Astrocyte of the spinal cord (primary cell): ENCODE measurements around the gene CASP7.

Source experiments
- DNase-seq: peaks from one replicate; pipeline ENCODE4 v3.0.0; 2011; ENCODE audit warnings: low read depth, low spot score
- H3K4me3 ChIP-seq: 2 replicates; pipeline ENCODE4 v1.5.1; 2011; ENCODE audit warnings: low read depth, mild to moderate bottlenecking, low read length, moderate library complexity
- in situ Hi-C: cut with HindIII; loops from 2 replicates; pipeline ENCODE4 v1.10.0; 2017; ENCODE audit warnings: low sequenced_read_pairs
- TF ChIP-seq, protein P1 (sequence below): IDR thresholded peaks from 2 replicates; pipeline ENCODE4 v1.5.1; 2012; ENCODE audit warnings: low read depth, mild to moderate bottlenecking, low read length, inconsistent platforms

CASP7 gene

DNA sequence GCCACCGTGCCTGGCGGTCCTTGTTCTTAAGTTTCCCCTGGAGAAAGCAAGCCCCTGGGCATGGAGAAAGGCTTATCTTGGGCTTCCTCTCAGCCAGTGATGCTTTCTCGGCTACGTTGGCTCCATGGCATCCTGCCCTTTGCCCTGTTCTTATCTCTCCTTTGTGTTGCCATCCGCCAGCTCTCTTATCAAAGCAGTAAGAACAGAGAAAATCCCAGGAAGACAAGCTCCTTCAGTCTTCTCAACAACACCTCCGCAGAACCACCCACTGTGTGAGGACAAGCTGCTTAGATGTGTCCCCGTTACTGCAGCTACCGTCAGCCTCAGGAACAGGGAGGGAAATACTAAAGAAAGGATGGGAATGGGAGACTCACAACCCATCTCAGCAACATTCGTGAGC lies 75.1 kb downstream of the CASP7 start:
- TF ChIP-seq, protein P1, sequence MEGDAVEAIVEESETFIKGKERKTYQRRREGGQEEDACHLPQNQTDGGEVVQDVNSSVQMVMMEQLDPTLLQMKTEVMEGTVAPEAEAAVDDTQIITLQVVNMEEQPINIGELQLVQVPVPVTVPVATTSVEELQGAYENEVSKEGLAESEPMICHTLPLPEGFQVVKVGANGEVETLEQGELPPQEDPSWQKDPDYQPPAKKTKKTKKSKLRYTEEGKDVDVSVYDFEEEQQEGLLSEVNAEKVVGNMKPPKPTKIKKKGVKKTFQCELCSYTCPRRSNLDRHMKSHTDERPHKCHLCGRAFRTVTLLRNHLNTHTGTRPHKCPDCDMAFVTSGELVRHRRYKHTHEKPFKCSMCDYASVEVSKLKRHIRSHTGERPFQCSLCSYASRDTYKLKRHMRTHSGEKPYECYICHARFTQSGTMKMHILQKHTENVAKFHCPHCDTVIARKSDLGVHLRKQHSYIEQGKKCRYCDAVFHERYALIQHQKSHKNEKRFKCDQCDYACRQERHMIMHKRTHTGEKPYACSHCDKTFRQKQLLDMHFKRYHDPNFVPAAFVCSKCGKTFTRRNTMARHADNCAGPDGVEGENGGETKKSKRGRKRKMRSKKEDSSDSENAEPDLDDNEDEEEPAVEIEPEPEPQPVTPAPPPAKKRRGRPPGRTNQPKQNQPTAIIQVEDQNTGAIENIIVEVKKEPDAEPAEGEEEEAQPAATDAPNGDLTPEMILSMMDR, result no peak
- H3K4me3 ChIP-seq, result no peak overlapping the region
- in situ Hi-C loops, result no loop called here
- no peak for DNase-seq

DNA sequence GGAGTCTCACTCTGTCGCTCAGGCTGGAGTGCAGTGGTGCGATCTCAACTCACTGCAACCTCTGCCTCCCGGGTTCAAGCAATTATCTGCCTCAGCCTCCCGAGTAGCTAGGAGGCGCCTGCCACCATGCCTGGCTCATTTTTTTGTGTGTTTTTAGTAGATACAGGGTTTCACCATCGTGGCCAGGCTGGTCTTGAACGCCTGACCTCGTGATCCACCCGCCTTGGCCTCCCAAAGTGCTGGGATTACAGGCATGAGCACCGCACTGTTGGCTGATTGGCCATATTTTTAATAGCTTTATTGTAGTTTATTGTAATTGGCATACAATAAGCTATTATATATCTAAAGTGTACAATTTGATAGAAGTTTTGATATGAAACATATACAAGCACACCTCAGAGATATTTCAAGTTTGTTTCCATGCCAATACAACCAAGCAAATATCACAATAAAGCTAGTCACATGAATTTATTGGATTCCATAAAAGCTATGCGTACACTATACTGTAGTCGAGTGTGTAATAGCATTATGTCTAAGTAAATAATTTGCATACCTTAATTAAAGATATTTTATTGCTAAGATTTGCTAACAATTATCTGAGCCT lies 77.3 kb downstream of the CASP7 start:
- in situ Hi-C loops, result no loop called here
- no peak for DNase-seq
- TF ChIP-seq, protein P1, result no peak
- H3K4me3 ChIP-seq, result no peak overlapping the region

DNA sequence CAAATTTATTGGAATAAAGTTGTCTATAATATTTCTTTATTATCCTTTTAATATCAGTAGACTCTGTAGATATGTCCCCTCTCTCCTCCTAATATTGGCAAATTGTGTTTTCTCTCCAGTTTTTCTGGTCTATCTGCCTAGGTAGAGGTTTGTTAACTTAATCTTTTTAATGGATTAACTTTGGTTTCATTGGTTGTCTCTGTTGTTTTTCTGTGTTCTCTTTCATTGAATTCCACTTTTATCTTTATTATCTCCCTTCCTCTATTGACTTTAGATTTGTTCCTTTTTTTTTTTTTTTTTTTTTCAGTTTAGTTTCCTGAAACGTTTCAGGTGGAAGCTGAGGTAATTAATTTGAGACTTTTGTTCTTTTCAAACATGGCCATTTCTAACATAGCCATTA lies 82.4 kb downstream of the CASP7 start:
- DNase-seq, result no peak
- no peak overlapping the region for H3K4me3 ChIP-seq
- in situ Hi-C loops, result no loop called here
- TF ChIP-seq, protein P1, result no peak

DNA sequence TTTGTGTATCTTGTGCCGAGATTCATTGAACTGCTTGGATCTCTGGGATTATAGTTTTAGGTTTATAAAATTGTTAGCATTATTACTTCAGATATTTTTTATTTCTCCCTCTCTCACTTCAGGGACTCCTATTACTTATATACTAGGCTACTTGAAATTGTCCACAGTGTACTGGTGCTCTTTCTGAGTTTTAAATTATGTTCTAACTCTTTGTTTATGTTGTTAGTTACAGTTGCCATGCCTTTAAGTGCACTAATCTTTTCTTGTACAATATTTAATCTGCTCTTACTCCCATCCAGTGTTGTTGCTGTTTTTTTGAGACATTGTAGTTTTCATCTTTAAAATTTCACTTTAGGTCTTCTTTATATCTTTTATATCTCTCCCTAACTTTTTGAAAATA lies 84.9 kb downstream of the CASP7 start:
- no peak for DNase-seq
- TF ChIP-seq, protein P1, result no peak
- in situ Hi-C loops, result no loop called here
- H3K4me3 ChIP-seq, result no peak overlapping the region

DNA sequence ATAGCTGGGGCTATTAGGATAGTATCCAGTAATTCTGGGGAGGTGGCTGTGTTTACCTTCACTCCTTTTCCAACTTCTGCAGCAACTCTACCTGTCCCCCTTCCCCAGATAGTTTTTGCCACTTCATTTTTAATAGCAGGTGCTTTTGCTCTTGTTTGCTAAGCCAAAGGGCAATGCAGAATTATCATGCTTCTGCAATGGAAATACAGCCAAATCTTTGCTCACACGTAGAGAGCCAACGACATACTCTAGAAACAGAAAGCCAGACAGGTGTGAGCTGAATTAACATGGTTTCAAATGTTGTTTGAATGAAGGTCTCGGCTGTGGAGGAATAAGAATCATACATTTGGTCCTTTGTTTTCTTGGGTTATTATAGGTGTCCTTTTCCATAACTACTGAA lies 86.2 kb downstream of the CASP7 start:
- TF ChIP-seq, protein P1, result no peak
- in situ Hi-C loops, result no loop called here
- H3K4me3 ChIP-seq, result no peak overlapping the region

DNA sequence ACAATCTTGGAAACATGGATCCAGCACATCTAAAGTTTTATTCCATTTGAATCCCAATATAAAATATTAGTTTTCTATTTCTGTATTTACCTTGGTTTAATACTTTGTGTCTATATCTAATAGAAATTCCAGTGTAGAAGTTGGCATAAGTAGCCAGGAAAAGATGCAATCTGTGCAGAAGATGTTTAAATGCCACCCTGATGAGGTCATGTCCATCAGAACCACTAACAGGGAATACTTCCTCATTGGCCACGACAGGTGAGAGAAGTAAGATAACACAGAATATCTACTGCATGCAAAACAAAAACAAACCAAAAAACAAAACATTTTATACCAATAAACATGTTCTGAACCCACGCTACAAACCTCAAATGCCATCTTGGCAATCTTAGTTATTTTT lies 87.5 kb downstream of the CASP7 start:
- no peak overlapping the region for H3K4me3 ChIP-seq
- no peak for DNase-seq
- in situ Hi-C loops, result no loop called here
- TF ChIP-seq, protein P1, result no peak

More for the DNA sequence above, 86.2 kb downstream of the CASP7 start:
- no peak for DNase-seq
